Liver (tissue), 9 donors: ENCODE measurements around the gene ALKBH5. TPM values are rescaled to one million over a fixed set of nuclear protein-coding genes. Genes with fewer than 3 reads are reported as not detected.

Experiments
- DNase-seq: peaks from one replicate; pipeline ENCODE4 v3.0.0-alpha.2; 2017; ENCODE audit warnings: low spot score
- H3K27ac ChIP-seq, 2 donors: one replicate each; pipeline ENCODE4 v1.7.0; 2013; ENCODE audit warnings: inconsistent platforms in 2 of 2, low read length in 2 of 2, control low read depth in 1 of 2, low read depth in 1 of 2, mild to moderate bottlenecking in 1 of 2
- H3K27me3 ChIP-seq, 4 donors: one replicate each; pipeline versions ENCODE4 v1.6.1 to v1.7.0; 2013; ENCODE audit warnings: low read length in 3 of 4, inconsistent platforms in 1 of 4, mild to moderate bottlenecking in 1 of 4, moderate library complexity in 1 of 4; ENCODE audit not compliant: control insufficient read depth in 4 of 4, insufficient read depth in 4 of 4
- H3K36me3 ChIP-seq, 4 donors: one replicate each; pipeline versions ENCODE4 v1.6.1 to v1.7.0; 2013; ENCODE audit warnings: low read length in 3 of 4, mild to moderate bottlenecking in 3 of 4, low read depth in 1 of 4, moderate library complexity in 1 of 4; ENCODE audit not compliant: control insufficient read depth in 4 of 4, insufficient read depth in 3 of 4
- H3K4me1 ChIP-seq, 4 donors: one replicate each; pipeline versions ENCODE4 v1.6.1 to v1.7.0; 2013; ENCODE audit warnings: low read length in 3 of 4, mild to moderate bottlenecking in 3 of 4, moderate library complexity in 1 of 4; ENCODE audit not compliant: control insufficient read depth in 4 of 4, insufficient read depth in 4 of 4
- H3K4me3 ChIP-seq, 3 donors: one replicate each; pipeline versions ENCODE4 v1.6.1 to v1.7.0; 2013; ENCODE audit warnings: low read length in 3 of 3, control low read depth in 1 of 3, low read depth in 1 of 3, mild to moderate bottlenecking in 1 of 3
- H3K9ac ChIP-seq, 2 donors: one replicate each; pipeline ENCODE4 v1.7.0; 2013; ENCODE audit warnings: low read length in 2 of 2, mild to moderate bottlenecking in 2 of 2, moderate library complexity in 2 of 2, control low read depth in 1 of 2, low read depth in 1 of 2
- H3K9me3 ChIP-seq, 4 donors: one replicate each; pipeline versions ENCODE4 v1.6.1 to v1.7.0; 2013; ENCODE audit warnings: low read length in 3 of 4; ENCODE audit not compliant: control insufficient read depth in 4 of 4
- EGR1 ChIP-seq, 2 donors: IDR thresholded peaks; 2 replicates each; pipeline ENCODE4 v1.6.1; 2016 to 2018; ENCODE audit warnings: antibody characterized with exemption in 2 of 2, low read depth in 2 of 2
- FOXA1 ChIP-seq: IDR thresholded peaks from 2 replicates; pipeline ENCODE4 v1.6.1; 2016; ENCODE audit warnings: antibody characterized with exemption
- GABPA ChIP-seq, 2 donors: IDR thresholded peaks in 1 of 2; conservative IDR thresholded peaks in 1 of 2; 2 replicates each; pipeline ENCODE4 v1.6.1; 2016; ENCODE audit warnings: antibody characterized with exemption in 2 of 2, mild to moderate bottlenecking in 1 of 2, moderate library complexity in 1 of 2
- HNF4A ChIP-seq, 2 donors: conservative IDR thresholded peaks; 2 replicates each; pipeline ENCODE4 v1.6.1; 2016; ENCODE audit warnings: antibody characterized with exemption in 2 of 2, mild to moderate bottlenecking in 2 of 2
- HNF4G ChIP-seq: IDR thresholded peaks from 2 replicates; pipeline ENCODE4 v1.6.1; 2016; ENCODE audit warnings: antibody characterized with exemption
- JUND ChIP-seq, 2 donors: IDR thresholded peaks; 2 replicates each; pipeline ENCODE4 v1.6.1; 2016; ENCODE audit warnings: antibody characterized with exemption in 2 of 2
- SP1 ChIP-seq: IDR thresholded peaks from 2 replicates; pipeline ENCODE4 v1.6.1; 2018; ENCODE audit warnings: antibody characterized with exemption, mild to moderate bottlenecking
- TAF1 ChIP-seq: conservative IDR thresholded peaks from 2 replicates; pipeline ENCODE4 v1.6.1; 2016; ENCODE audit warnings: antibody characterized with exemption, mild to moderate bottlenecking
- whole genome bisulfite sequencing: extraction: QIAGEN DNeasy Blood & Tissue Kit; methylation state at CpG from one replicate; pipeline ENCODE4 v1.1.7; 2013; 5-methylcytosine and 5-hydroxymethylcytosine counted together
- polyA plus RNA-seq, 2 donors: library from polyadenylated mRNA; stranded (reverse) in 1 of 2; unstranded in 1 of 2; fragments of 200-250 nt in 1 of 2; fragments of >200 nt in 1 of 2; fragmentation: Nextera tagmentation in 1 of 2; extraction: Ambion mirVana in 1 of 2; gene quantifications; one replicate each; pipeline versions ENCODE4 v1.2.1 to v1.2.3, GENCODE V29; 2013 to 2015
- total RNA-seq, 2 donors: library from RNA; depleted of rRNA; stranded (reverse); fragments of >200 nt; gene quantifications; one replicate each; pipeline ENCODE4 v1.2.3, GENCODE V29; 2014
- TF ChIP-seq, protein P1 (sequence below): IDR thresholded peaks from 2 replicates; pipeline ENCODE4 v1.6.1; 2016; ENCODE audit warnings: antibody characterized with exemption, mild to moderate bottlenecking
- donor health status: healthy.
- donor health status: healthy.
- donor health status: healthy.
- donor health status: healthy.
- donor health status: healthy.

The ALKBH5 gene
- total and polyA plus RNA-seq, 4 donors = 30.5 to 67.8 (median 46.3) TPM

DNA sequence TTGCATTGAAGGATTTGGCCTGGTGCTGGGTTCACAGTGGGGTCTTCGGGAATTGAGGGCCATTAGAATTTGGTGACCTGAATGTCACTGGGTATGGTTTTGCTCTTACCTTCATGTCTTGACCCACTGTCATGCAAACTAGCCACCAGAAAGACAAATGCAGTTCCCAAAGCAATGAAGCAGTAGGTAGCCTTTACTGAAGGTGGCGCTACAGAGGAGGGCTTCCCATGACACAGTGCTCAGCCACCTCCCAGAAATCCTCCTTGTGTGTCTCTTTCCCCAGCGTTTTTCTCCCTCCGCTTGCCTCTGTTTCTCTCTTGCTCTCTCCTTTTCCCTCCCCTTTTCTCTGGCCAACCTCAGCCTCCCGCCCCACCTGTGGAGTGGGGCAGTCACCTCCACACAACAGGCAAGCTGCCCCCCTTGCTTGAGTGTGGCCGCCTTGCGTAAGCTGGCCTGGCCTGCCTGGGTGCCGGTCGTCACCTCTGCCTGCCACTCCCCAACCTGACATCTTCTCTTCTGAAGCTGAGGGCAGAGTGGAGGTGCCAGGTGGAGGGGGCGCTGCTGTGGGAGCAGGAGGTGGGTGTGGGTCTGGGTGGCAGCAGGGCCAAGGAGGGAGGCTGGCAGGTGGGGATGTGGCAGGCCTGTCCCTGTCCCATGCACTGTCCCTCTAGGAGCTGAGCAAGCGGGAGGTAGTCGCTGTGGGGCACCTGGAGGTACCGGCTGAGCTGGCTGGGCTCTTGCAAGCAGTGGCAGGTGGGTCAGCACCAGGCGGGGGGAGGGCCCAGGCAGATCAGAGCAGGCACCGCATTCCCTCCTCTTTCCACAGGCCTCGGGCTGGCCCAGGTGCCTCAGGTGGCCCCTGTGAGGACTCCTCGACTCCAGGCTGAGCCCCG, 40.3 kb upstream of the ALKBH5 start:
- no peak overlapping the region for H3K9ac ChIP-seq
- H3K9me3 ChIP-seq = no peaks in the 10 kb centered on the region
- peaks cover 7 to 27% (median 24%) of the 10 kb centered on the region in 4 donors for H3K4me1 ChIP-seq
- H3K36me3 ChIP-seq = no peaks in the 10 kb centered on the region
- H3K27ac ChIP-seq = no peak overlapping the region
- TF ChIP-seq JUND (IDR thresholded peaks at IDR 0.05) = no peak
- H3K4me3 ChIP-seq = no peak overlapping the region
- no peaks in the 10 kb centered on the region for H3K27me3 ChIP-seq
- 84% methylated on average over 18 of the region's 18 CpGs for WGBS
- no peak for DNase-seq

DNA sequence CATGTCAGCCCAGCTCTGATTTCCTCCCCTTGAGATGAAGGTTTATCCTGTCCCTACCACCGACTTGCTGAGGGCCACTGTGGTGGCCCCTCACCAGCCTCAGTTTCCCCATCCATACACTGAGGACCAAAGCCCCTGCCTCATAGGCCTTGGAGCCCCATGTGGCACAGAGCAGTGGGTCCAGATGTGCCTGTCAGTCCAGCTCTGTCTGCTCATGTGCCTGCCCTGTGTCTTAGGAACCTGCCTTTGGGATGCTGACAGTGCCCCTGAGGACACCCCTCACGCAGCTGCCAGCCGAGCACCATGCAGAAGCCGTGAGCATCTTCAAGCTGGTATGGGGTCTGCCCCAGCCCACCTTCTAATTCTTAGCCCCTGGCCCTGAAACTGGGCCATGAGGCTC, 39.4 kb upstream of the ALKBH5 start:
- H3K4me1 ChIP-seq = peaks cover 2 to 19% (median 15%) of the 10 kb centered on the region in 4 donors
- H3K27me3 ChIP-seq = no peaks in the 10 kb centered on the region
- WGBS = 93% methylated on average over 4 of the region's 4 CpGs
- no peak overlapping the region for H3K27ac ChIP-seq
- no peaks in the 10 kb centered on the region for H3K36me3 ChIP-seq
- H3K9ac ChIP-seq = no peak overlapping the region
- TF ChIP-seq EGR1 (IDR thresholded peaks at IDR 0.05; ENCODE audit: low read depth in 2 of 2) = no peak
- TF ChIP-seq SP1 = no peak
- no peak for TF ChIP-seq HNF4A (conservative IDR thresholded peaks at IDR 0.05)
- no peak for DNase-seq
- H3K4me3 ChIP-seq = no peak overlapping the region
- H3K9me3 ChIP-seq = no peaks in the 10 kb centered on the region

DNA sequence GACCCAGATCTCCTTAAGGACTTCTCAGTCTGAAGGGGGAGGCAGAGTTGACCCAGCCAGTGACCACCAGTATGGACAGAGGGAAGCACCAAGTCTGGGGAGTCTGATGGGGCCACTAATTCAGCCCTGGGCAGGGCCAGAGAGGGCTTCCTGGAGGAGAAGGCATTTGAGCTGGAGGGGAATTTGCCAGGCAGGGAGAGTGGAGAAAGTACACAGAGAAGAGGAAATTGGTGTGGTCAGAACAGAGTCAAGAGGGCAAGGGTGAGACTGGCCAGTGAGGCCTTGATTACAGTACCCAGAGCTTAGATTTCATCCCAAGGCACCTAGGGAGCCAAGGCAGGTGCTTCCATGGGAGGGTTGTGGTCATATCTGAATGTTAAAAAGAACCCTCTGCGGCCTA, 38.8 kb upstream of the ALKBH5 start:
- TF ChIP-seq, protein P1, sequence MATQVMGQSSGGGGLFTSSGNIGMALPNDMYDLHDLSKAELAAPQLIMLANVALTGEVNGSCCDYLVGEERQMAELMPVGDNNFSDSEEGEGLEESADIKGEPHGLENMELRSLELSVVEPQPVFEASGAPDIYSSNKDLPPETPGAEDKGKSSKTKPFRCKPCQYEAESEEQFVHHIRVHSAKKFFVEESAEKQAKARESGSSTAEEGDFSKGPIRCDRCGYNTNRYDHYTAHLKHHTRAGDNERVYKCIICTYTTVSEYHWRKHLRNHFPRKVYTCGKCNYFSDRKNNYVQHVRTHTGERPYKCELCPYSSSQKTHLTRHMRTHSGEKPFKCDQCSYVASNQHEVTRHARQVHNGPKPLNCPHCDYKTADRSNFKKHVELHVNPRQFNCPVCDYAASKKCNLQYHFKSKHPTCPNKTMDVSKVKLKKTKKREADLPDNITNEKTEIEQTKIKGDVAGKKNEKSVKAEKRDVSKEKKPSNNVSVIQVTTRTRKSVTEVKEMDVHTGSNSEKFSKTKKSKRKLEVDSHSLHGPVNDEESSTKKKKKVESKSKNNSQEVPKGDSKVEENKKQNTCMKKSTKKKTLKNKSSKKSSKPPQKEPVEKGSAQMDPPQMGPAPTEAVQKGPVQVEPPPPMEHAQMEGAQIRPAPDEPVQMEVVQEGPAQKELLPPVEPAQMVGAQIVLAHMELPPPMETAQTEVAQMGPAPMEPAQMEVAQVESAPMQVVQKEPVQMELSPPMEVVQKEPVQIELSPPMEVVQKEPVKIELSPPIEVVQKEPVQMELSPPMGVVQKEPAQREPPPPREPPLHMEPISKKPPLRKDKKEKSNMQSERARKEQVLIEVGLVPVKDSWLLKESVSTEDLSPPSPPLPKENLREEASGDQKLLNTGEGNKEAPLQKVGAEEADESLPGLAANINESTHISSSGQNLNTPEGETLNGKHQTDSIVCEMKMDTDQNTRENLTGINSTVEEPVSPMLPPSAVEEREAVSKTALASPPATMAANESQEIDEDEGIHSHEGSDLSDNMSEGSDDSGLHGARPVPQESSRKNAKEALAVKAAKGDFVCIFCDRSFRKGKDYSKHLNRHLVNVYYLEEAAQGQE = no peak
- TF ChIP-seq EGR1 (IDR thresholded peaks at IDR 0.05; ENCODE audit: low read depth in 2 of 2) (no peak), TAF1 (no peak), FOXA1 (no peak), HNF4G (no peak), SP1 (no peak), GABPA (IDR thresholded peaks at IDR 0.05 in 1 of 2, conservative IDR thresholded peaks at IDR 0.05 in 1 of 2) (no peak)
- WGBS = 93% methylated on average over 1 of the region's 1 CpG
- no peak overlapping the region for H3K4me3 ChIP-seq
- H3K9ac ChIP-seq = no peak overlapping the region
- H3K4me1 ChIP-seq = peaks cover 0 to 13% (median 9%) of the 10 kb centered on the region in 4 donors
- H3K36me3 ChIP-seq = no peaks in the 10 kb centered on the region
- H3K27ac ChIP-seq = no peak overlapping the region
- no peak for DNase-seq
- H3K27me3 ChIP-seq = no peaks in the 10 kb centered on the region
- no peaks in the 10 kb centered on the region for H3K9me3 ChIP-seq
